ENCODE measurements around the gene ARSA. TPM values are rescaled to one million over a fixed set of nuclear protein-coding genes. Genes with fewer than 3 reads are reported as not detected.

ARSA gene
- polyA plus RNA-seq, 1 donor = 13.2 TPM

DNA sequence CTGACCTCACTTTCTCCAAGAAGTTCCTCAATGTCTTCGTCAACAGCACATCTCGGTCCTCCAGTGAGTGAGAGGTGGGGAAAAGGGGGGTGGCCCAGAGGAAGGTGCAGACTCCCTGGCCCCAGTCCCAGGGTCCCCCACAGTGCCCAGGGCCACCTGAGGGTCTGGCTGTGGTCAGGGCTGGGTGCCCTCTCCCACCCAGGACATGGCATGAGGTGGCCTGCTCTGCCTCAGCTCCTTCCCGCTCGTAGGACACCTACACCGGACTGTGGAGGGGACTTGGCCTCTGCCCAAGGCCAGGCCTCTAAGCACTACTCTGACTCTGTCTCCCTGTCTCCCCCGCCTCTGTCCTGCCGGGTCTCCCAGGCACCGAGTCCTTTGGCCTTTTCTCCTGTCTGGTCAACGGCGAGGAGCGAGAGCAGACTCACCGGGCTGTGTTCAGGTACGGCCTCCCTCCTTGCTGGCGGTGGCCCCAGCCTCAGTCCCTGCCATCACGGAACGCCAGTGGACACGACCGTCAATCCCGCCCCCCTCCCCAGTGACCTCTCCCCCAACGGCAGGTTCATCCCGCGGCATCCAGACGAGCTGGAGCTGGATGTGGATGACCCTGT, 22.8 kb downstream of the ARSA start:
- no peak for DNase-seq (ENCODE audit: low read depth)

DNA sequence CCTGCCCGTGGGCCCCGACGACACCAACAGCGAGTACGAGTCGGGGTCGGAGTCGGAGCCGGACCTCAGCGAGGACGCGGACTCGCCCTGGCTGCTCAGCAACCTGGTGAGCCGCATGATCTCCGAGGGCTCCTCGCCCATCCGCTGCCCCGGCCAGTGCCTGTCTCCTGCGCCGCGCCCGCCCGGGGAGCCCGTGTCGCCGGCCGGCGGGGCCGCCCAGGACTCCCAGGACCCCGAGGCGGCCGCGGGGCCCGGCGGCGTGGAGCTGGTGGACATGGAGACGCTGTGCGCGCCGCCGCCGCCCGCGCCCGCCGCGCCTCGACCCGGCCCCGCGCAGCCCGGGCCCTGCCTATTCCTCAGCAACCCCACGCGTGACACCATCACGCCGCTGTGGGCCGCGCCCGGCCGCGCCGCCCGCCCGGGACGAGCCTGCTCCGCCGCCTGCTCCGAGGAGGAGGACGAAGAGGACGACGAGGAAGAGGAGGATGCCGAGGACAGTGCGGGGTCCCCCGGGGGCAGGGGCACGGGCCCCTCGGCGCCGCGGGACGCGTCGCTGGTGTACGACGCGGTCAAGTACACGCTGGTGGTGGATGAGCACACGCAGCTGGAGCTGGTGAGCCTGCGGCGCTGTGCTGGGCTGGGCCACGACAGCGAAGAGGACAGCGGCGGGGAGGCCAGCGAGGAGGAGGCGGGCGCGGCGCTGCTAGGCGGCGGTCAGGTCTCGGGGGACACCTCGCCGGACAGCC, 23.5 kb downstream of the ARSA start:
- no peak for DNase-seq (ENCODE audit: low read depth)

DNA sequence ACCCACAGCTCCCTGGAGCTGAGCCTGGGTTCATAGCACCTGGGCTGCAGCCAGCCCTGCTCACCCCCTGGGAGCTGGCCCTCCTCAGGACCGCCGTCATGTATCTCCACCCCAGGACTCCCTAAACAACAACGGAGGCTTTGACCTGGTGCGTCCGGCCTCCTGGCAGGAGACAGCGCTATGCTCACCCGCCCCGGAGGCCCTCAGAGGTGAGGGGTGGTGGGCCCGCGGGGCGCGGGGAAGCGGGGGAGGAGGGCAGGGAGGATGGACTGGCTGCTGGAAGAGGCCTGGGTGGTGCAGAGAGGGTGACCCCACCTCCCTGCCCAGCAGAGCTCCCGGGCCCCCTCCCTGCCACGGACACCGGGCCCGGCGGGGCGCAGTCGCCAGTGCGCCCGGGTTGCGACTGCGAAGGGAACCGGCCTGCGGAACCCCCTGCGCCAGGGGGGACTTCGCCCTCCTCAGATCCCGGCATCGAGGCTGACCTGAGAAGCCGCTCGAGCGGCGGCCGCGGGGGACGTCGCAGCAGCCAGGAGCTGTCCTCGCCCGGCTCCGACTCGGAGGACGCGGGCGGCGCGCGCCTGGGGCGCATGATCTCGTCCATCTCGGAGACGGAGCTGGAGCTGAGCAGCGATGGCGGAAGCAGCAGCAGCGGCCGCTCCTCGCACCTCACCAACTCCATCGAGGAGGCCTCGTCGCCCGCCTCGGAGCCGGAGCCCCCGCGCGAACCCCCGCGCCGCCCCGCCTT, 24.3 kb downstream of the ARSA start:
- DNase-seq (ENCODE audit: low read depth) = no peak

GRCh38 chr22:50602338-50602700, 25.6 kb downstream of the ARSA start:
- no peak for DNase-seq (ENCODE audit: low read depth)

DNA sequence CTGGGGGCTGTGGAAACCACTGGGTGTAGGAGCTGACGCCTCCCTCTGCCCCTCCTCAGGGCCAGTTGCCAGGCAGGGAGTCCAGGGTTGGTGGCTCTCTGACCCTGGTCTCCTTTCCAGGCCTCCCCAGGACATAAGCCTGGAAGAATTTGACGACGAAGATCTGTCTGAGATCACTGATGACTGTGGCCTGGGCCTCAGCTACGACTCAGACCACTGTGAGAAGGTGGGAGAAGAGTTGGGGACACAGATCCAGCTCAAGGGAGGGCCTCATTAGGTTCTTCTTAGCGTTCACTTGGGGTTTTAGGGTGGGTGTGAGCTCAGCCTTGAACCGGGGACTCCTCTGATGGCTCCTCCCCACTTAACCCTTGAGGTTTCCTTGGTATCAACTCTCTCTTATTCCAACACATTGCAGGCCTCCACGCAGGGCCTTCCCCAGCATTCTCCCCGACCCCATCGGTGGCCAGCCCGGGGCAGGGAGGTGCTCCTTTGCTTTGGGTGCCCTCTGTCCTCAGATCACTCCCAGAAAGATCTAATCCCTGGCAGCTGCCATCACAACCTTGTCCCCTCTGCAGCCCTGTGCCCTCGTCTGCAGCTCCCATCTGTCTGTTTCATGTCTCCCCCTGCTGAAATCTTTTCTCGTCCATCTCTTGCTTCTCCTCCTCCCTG, 26.1 kb downstream of the ARSA start:
- no peak for DNase-seq (ENCODE audit: low read depth)

- no peak for DNase-seq (ENCODE audit: low read depth)
Measured at GRCh38 chr22:50600967-50601668, 26.8 kb downstream of the ARSA start.

- DNase-seq (ENCODE audit: low read depth) = no peak
Measured at GRCh38 chr22:50600538-50600937, 27.4 kb downstream of the ARSA start, which contains the start of gene MAPK8IP2. MAPK8IP2 (plus strand) TSS chr22:50600793; CDS start chr22:50600819, 26 bp downstream.

DNA sequence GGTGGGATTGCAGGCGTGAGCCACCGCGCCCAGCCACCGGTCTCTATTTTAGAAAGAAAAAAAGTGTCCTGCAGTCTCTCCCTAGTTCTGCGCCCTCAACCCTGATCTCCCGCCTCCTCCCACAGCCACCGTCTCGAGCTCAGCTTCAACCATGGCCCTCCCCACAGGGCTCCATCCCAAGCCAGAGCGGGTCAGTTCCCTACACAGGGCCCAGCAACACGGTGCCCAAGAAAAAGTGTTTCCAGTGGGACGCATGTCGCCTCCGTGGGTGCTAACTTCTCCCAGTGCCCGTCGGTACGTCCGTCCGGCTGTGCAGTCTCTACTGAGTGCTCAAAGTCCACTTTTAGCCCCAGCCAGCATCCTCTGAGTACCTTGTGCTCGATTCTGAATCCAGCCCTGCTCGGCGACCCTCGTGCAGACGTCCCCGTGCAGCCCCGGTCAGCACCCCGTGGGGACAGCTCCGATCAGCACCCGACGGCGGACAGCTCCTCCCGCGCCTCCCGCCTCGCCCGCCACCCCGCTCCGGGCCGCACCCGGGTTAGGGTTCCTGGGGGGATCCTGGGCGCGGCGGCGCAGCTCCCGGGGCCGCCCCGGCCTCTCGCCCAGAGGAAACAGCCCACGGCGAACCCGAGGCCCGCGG, 28.0 kb downstream of the ARSA start:
- DNase-seq (ENCODE audit: low read depth) = no peak

DNA sequence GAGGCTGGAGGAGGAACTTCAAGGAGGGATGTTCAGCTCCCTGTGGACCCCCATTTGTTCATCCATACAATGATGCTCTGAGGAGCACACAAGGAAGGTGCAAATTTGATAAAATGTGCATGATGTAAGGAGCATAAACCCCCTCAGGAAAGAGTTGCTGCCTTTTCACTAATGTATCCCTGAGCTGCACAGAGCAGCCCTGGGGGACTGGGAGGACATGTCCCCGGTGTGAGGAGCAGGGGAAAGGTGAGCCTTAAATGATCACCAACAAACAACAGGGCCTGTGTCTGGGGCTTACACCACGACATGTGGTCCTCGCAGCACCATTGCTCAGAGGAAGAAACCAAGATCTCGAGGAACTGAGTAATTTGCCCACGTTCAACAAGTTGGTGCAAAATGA, 30.9 kb downstream of the ARSA start:
- no peak for DNase-seq (ENCODE audit: low read depth)

DNA sequence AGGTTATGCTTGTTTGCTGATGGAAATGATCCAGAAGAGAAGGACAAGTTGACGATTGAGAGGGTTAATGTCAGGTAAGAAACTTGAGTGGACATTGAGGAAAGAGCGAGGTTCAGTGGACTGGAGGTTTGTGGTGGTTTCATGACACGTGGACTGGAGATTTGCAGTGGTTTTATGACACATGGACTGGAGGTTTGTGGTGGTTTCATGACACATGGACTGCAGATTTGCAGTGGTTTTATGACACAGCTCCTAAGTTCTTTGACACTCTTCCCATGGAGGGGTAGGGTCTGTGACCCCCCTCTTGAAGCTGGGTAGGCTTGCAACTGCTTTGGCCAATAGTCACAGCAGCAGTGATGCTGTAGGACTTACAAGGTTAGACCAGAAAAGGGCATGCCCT, 32.8 kb downstream of the ARSA start:
- DNase-seq (ENCODE audit: low read depth) = no peak

DNA sequence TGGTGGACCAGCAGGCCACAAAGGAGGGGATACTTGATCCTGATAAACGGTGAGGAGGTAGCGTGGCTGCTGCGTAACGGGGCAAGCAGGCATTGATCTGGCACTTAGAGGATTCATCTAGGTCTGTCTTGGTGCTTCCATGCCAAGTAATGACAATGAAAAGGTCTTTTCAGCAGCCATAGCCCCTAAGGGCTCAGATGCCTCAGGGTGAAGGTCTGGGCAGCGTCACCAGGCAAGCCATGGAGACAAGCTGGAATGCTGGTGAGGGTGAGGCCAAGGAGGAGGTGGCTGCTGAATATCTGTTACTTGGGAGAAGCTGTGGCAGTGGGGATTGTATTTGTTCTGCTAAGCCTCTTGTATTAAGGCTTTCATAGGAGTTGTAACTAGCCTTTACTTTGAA, 40.5 kb downstream of the ARSA start:
- DNase-seq (ENCODE audit: low read depth) = no peak

GRCh38 chr22:50586416-50586815, 41.5 kb downstream of the ARSA start:
- no peak for DNase-seq (ENCODE audit: low read depth)

DNA sequence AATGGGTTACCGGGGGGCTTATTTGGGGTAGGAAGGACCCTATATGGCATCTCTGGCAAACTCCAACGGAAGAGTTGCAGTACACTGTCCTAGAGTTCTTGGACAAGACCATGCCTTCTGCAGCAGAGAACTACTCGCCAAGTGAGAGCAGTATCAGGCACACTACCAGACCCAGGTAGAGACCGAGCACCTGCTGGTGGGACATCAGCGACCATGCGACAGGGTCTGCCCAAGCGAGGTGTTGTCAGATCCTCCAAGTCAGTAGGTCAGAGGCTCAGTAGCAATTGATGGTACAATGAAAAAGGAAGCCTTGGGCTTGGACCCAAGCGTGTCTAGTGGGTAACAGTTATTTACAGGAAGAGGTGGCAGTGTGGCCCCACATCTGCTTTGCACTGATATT, 42.2 kb downstream of the ARSA start:
- DNase-seq (ENCODE audit: low read depth) = no peak

- DNase-seq (ENCODE audit: low read depth) = no peak
Measured at GRCh38 chr22:50585238-50585637, 42.7 kb downstream of the ARSA start.

DNA sequence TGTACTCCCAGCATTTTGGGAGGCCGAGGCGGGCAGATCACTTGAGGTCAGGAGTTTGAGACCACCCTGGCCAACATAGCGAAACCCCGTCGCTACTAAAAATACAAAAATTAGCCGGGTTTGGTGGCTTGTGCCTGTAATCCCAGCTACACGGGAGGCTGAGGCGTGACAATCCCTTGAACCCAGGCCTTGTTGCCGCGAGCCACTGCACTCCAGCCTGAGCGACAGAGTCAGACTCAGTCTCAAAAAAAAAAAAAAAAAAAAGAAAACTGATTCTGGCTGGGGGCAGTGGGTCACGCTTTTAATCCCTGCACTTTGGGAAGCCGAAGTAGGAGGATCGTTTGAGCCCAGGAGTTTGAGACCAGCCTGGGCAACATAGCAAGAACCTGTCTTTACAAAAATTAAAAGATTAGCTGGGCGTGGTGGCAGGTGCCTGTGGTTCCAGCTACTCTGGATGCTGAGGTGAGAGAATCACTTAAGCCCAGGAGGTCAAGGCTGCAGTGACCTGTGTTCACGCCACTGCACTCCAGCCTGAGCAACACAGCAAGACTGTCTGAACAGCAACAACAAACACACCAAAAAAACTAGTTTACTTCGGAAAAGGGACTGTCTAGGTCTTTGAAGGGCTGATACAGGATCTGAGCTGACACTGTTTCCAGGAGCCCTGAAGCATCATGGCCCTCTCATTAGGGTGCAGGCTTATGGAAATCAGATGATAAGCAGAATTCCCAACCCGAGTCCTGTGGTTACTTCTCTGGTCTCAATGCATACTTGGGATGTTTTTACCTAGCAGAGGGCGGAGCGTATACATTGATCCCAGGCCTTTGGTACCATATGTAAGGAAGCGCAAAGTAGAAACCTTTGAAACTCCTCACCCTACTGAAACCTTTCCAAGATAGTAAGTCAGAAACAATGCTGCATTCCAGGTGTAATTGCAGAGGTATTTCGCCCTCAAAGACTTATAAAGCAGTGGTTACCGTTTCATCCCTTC, 43.6 kb downstream of the ARSA start:
- DNase-seq (ENCODE audit: low read depth) = no peak

DNA sequence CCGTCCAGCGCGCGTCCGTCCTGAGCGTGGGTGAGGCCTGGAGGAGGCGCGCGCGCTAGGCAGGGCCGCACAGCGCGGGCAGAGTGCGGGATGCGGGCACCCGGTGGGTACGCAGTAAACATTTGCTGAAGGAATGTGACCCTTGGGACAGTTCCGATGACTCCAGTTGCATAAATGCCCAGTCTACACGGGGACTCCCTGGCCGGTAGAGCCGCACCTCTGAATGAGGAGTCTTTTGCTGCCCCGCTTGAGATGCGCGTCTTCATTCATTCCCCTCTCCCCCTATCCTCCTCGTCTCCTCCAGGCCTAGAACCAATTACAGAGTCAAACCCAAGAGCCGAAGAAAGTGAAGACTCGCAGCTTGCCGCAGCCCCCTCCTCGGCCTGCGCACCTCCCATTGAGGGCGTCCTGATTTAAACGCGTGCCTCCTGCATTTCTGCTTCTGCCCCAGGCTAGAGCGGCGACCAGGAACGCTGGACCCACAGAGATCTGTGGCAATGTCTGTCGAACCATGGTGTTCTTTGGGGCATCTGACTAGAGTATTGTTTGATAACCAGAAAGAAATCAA, 44.6 kb downstream of the ARSA start:
- no peak for DNase-seq (ENCODE audit: low read depth)

DNA sequence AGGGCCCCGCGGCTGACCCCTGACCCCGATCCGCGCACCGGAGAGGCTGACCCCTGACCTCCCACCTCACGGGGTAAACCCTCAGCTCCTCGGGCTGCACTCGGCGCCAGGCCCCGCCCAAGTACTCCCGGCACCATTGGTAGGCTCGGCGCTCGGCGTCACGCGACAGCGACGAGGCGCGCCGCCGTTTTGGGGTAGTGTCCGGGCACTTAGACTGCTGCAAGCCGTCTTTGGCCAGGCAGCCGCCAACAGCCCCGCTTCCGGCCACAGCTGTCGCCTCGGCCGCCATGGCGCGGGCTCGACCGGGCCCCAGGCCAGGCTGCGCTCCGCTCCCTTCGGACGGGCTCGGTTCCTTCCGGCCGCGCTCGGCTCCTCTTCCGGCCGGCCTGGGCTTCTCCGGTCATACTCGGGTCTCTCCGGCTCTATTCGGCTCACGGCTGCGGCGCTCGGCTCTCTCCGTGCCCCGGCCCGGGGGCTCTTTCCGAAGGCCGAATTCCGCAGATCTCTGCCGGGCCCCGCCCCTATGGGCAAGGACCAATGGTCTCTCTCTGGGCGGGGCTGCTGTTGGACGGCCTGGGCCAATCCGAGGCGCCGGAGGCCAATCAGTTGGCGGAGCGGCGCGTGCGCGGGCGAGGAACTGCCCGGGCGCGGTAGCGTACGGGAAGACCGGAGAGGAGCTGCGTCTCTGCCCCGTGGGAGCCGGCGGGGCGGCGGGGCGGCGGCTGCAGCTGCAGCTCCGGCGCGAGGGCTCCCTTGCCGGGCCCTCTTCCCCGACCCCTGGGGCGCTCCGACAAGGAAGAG, 45.3 kb downstream of the ARSA start, which contains the start of gene CHKB:
CHKB (minus strand) TSS at position 357 of the 801 bp plus-strand sequence; CDS start at position 289, 68 bp downstream.
- DNase-seq (ENCODE audit: low read depth) = peak; percentile 94

DNA sequence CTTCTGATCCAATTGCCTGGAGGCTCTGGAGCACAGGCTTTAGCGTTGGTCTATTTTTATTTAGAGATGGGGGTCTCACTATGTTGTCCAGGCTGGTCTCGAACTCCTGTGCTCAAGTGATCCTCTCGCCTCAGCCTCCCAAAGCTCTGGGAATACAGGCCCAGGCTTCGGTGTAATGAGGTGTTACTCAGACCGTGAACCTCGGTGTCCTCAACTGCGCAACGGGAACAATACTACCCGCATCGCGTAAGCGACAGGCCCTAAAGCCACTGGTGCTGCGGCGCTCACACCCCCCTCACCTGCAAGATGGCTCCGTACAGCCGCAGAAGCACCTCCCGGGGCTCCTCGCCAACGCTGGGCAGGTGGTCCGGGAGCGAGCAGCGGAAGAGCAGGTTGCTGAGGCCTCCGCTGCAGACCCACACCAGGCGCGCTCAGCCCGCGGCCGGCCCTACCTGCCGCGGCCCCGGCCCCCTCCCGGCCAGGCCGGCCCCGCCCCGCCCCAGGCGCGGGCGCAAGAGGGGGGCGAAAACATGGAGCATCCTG, 45.9 kb downstream of the ARSA start:
- no peak for DNase-seq (ENCODE audit: low read depth)

All from forelimb muscle (tissue), 1 donor.